GM12878 (cell line): Measurements from ENCODE around the gene COL4A5. TPM values are rescaled to one million over a fixed set of nuclear protein-coding genes. Genes with fewer than 3 reads are reported as not detected.

ENCODE experiments used
- ATAC-seq: fragments of 200-7000 bp; cut with Tn5 transposase; 3 replicates; pipeline ENCODE4 v1.9.1; 2020; ENCODE audit warnings: mild to moderate bottlenecking, moderate library complexity
- BruUV-seq: library from RNA; stranded (reverse); fragments of 400-500 nt; replicated peaks from 2 replicates; lab custom pipeline; 2021; lab: Mats Ljungman, UMichigan
- CTCF ChIA-PET: fragments of 300-600 bp; sonication (Branson Sonifier 250); formaldehyde crosslinking; extraction: SDS; loops from one replicate; lab custom pipeline; 2021; ENCODE audit warnings: inconsistent platforms; lab: Yijun Ruan, JAX
- POLR2A ChIA-PET: fragments of 350-600 bp; formaldehyde crosslinking; extraction: SDS; loops from one replicate; lab custom pipeline; 2021; ENCODE audit warnings: inconsistent platforms; lab: Charles Lee
- RAD21 ChIA-PET: fragments of 300-600 bp; sonication (Branson Sonifier 250); formaldehyde crosslinking; loops from one replicate; lab custom pipeline; 2023; ENCODE audit warnings: antibody characterized with exemption; ENCODE audit not compliant: unreplicated experiment; lab: Charles Lee
- SMC1A ChIA-PET: fragments of 300-600 bp; sonication (Branson Sonifier 250); formaldehyde crosslinking; loops from one replicate; lab custom pipeline; 2023; ENCODE audit not compliant: unreplicated experiment, uncharacterized antibody; lab: Charles Lee
- DNase-seq: peaks from one replicate; pipeline ENCODE4 v3.0.0-alpha.2; 2011; ENCODE audit warnings: low read depth, low spot score
- FAIRE-seq: peaks from 3 replicates; lab custom pipeline; 2011; peaks lifted over from hg19 to GRCh38; lab: Jason Lieb, UNC
- H2AFZ ChIP-seq: 2 replicates; pipeline ENCODE4 v1.6.0; 2011; ENCODE audit warnings: low read depth, low read length, control low read depth; ENCODE audit not compliant: control insufficient read depth
- H3K27ac ChIP-seq: 2 replicates; pipeline ENCODE4 v1.5.1; 2011; ENCODE audit warnings: control low read depth; ENCODE audit not compliant: control insufficient read depth, insufficient read depth
- H3K27me3 ChIP-seq, 2 experiments: replicated peaks in 1 of 2; 2 replicates each; pipeline versions ENCODE4 v1.6.0 to v1.6.1; 2011; ENCODE audit warnings: low read length in 1 of 2; ENCODE audit not compliant: control insufficient read depth in 2 of 2, insufficient read depth in 2 of 2
- H3K36me3 ChIP-seq, 2 experiments: 2 replicates each; pipeline ENCODE4 v1.5.1; 2011; ENCODE audit warnings: low read length in 1 of 2; ENCODE audit not compliant: control insufficient read depth in 2 of 2, insufficient read depth in 2 of 2
- H3K4me1 ChIP-seq: 2 replicates; pipeline ENCODE4 v1.6.1; 2011; ENCODE audit warnings: mild to moderate bottlenecking, low read length, moderate library complexity, mixed read lengths; ENCODE audit not compliant: control insufficient read depth, insufficient read depth
- H3K4me2 ChIP-seq: 2 replicates; pipeline ENCODE4 v1.6.0; 2011; ENCODE audit warnings: control low read depth; ENCODE audit not compliant: control insufficient read depth, insufficient read depth
- H3K4me3 ChIP-seq: fragments of 200-600 bp; sonication (generic); 2 replicates; pipeline ENCODE4 v1.5.1; 2016
- H3K79me2 ChIP-seq: 2 replicates; pipeline ENCODE4 v1.6.0; 2011; ENCODE audit warnings: low read length; ENCODE audit not compliant: control insufficient read depth, insufficient read depth
- H3K9ac ChIP-seq: 2 replicates; pipeline ENCODE4 v1.8.0; 2011; ENCODE audit warnings: low read length, control low read depth, mixed read lengths; ENCODE audit not compliant: control insufficient read depth, insufficient read depth
- H3K9me3 ChIP-seq: replicated peaks from 3 replicates; pipeline ENCODE4 v1.5.1; 2011; ENCODE audit warnings: mild to moderate bottlenecking, low read length; ENCODE audit not compliant: control insufficient read depth, insufficient read depth
- H4K20me1 ChIP-seq: 2 replicates; pipeline ENCODE4 v1.6.0; 2011; ENCODE audit not compliant: control insufficient read depth, insufficient read depth
- CUX1 ChIP-seq: IDR thresholded peaks from 2 replicates; pipeline ENCODE4 v1.6.1; 2012; ENCODE audit warnings: improper control_type of control experiment, low read depth, low read length; ENCODE audit not compliant: insufficient replicate concordance
- WGBS: methylation state at CpG from one replicate; pipeline ENCODE4 v1.1.6; 2016; ENCODE audit warnings: low lambda C conversion rate; ENCODE audit not compliant: insufficient replicate concordance, insufficient coverage; ENCODE audit errors: missing lambda C conversion rate; 5-methylcytosine and 5-hydroxymethylcytosine counted together
- in situ Hi-C: fragments of 300-500 bp; cut with MboI; formaldehyde crosslinking; loops from 9 replicates; pipeline ENCODE4 v1.14.3; 2018; ENCODE audit warnings: mixed read lengths
- intact Hi-C: fragments of 100-400 bp; cut with micrococcal nuclease; formaldehyde crosslinking; loops from one replicate; pipeline ENCODE4 v1.14.2; 2022; ENCODE audit not compliant: unreplicated experiment
- polyA plus RNA-seq, 11 experiments: library from polyadenylated mRNA; depleted of rRNA in 4 of 11; unstranded in 6 of 11; stranded (reverse) in 5 of 11; fragments of >200 nt; fragmentation: Nextera tagmentation in 4 of 11; fragmentation: Illumina TruSeq in 1 of 11; extraction: Ambion mirVana in 4 of 11; extraction: Trizol in 1 of 11; gene quantifications; 1 replicate in 1 of 11; 2 replicates in 10 of 11; pipeline versions ENCODE4 v1.2.1 to v1.2.3, GENCODE V29; 2011 to 2016; ENCODE audit warnings: inconsistent platforms in 2 of 11, missing spikeins in 2 of 11, low read depth in 1 of 11
- total RNA-seq, 4 experiments: library from RNA; depleted of rRNA in 3 of 4; stranded (reverse); fragments of >200 nt in 3 of 4; fragmentation: Illumina TruSeq in 1 of 4; extraction: Trizol in 1 of 4; gene quantifications; 2 replicates each; pipeline versions ENCODE4 v1.2.1 to v1.2.3, GENCODE V29; 2013 to 2021

Gene COL4A5
- total and polyA plus RNA-seq, 10 of the 15 experiments (the other 5 are each of a cell fraction or from before 2014, with no cell fraction given) = 0.13 to 2.8 (median 0.38) TPM; not detected in 1

DNA sequence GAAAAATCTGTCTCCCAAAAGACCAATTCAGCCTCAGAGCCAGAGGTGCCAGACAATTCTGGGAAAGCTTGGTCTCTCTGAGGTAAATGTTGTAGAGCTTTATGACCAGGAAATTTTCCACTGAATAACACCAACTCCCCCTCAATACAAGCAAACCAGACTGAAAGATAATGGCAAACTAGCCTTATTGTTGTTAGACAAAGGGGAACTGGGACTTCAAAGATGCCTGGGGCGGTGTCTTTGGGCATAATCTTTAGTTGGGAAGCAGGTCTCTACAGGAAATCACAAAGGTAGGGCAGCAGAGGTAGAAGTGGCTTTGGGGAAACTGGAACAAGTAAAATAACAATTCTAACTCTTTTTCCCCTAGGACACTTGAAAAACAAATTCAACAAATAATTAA is 13.4 kb upstream of the COL4A5 start:
- in situ Hi-C loops = no loop called here
- no peak for DNase-seq
- no TSS peak for BruUV-seq
- POLR2A ChIA-PET = no interaction called here
- CTCF ChIA-PET = no interaction called here
- H3K27ac ChIP-seq = no peak overlapping the region
- SMC1A ChIA-PET = interaction anchor here (1.1 kb wide), 1 partner anchor 126 kb away, joined by 3 read pairs; no protein-coding TSS in a partner anchor
- 0% methylated on average over 1 of the region's 1 CpG for WGBS
- no peak for TF ChIP-seq CUX1
- TF ChIP-seq, all 136 proteins: peak for 0
- H4K20me1 ChIP-seq = no peaks in the 10 kb centered on the region
- no peaks in the 10 kb centered on the region; a peak in 1 of 4 replicates for H3K27me3 ChIP-seq
- no peak overlapping the region for H2AFZ ChIP-seq
- RAD21 ChIA-PET = no interaction called here
- intact Hi-C loops = no loop called here
- H3K4me1 ChIP-seq = no peaks in the 10 kb centered on the region
- no peaks in the 10 kb centered on the region for H3K9me3 ChIP-seq
- FAIRE-seq (no peak), ATAC-seq (no peak)
- no peaks in the 10 kb centered on the region for H3K79me2 ChIP-seq
- H3K36me3 ChIP-seq = no peaks in the 10 kb centered on the region
- H3K4me2 ChIP-seq = no peak overlapping the region
- H3K9ac ChIP-seq = no peak overlapping the region
- H3K4me3 ChIP-seq = no peak overlapping the region
